CD14-positive monocyte (primary cell): ENCODE data around the gene SLC9A7. TPM values are rescaled to one million over a fixed set of nuclear protein-coding genes. Genes with fewer than 3 reads are reported as not detected.

ENCODE experiments used
- DNase-seq, 3 donors: peaks; one replicate each; pipeline ENCODE4 v3.0.0-alpha.2; 2011 to 2022
- H2AFZ ChIP-seq: 2 replicates; pipeline ENCODE4 v1.6.0; 2012; ENCODE audit warnings: mild to moderate bottlenecking, low read depth, low read length, inconsistent platforms; ENCODE audit not compliant: insufficient read depth, poor library complexity, severe bottlenecking
- H3K27ac ChIP-seq, 2 donors: 1 replicate in 1 of 2; 2 replicates in 1 of 2; pipeline ENCODE4 v1.5.1; 2012 to 2013; ENCODE audit warnings: low read length in 2 of 2, control low read depth in 1 of 2, inconsistent platforms in 1 of 2, low read depth in 1 of 2, mild to moderate bottlenecking in 1 of 2
- H3K27me3 ChIP-seq, 2 donors: one replicate each; pipeline versions ENCODE4 v1.6.0 to v1.6.1; 2011 to 2013; ENCODE audit warnings: low read length in 2 of 2; ENCODE audit not compliant: control insufficient read depth in 2 of 2, insufficient read depth in 2 of 2
- H3K36me3 ChIP-seq, 2 donors: replicated peaks in 1 of 2; 1 replicate in 1 of 2; 2 replicates in 1 of 2; pipeline versions ENCODE4 v1.5.1 to v1.6.1; 2012 to 2013; ENCODE audit warnings: low read length in 2 of 2, control low read depth in 1 of 2, inconsistent platforms in 1 of 2, mild to moderate bottlenecking in 1 of 2; ENCODE audit not compliant: insufficient read depth in 2 of 2, control insufficient read depth in 1 of 2
- H3K4me1 ChIP-seq, 2 donors: 1 replicate in 1 of 2; 2 replicates in 1 of 2; pipeline versions ENCODE4 v1.5.1 to v1.6.1; 2012 to 2013; ENCODE audit warnings: low read length in 2 of 2, control low read depth in 1 of 2, inconsistent platforms in 1 of 2, mild to moderate bottlenecking in 1 of 2, moderate library complexity in 1 of 2; ENCODE audit not compliant: insufficient read depth in 2 of 2, control insufficient read depth in 1 of 2
- H3K4me2 ChIP-seq: replicated peaks from 2 replicates; pipeline ENCODE3; 2012; ENCODE audit warnings: low read length, moderate library complexity, mild to moderate bottlenecking; ENCODE audit not compliant: poor library complexity, severe bottlenecking; ENCODE audit errors: extremely low read depth
- H3K4me3 ChIP-seq, 3 experiments: fragments of 200-600 bp in 1 of 3; sonication (generic) in 1 of 3; replicated peaks in 1 of 3; 1 replicate in 2 of 3; 2 replicates in 1 of 3; pipeline ENCODE4 v1.5.1; 2011 to 2013; ENCODE audit warnings: low read length in 3 of 3, mild to moderate bottlenecking in 3 of 3, control low read depth in 2 of 3, low read depth in 2 of 3, inconsistent platforms in 1 of 3, moderate library complexity in 1 of 3
- H3K79me2 ChIP-seq: 2 replicates; pipeline ENCODE4 v1.6.0; 2012; ENCODE audit warnings: mild to moderate bottlenecking, control low read depth, inconsistent platforms, low read length, moderate library complexity; ENCODE audit not compliant: insufficient read depth
- H3K9ac ChIP-seq: 2 replicates; pipeline ENCODE4 v1.6.0; 2017; ENCODE audit warnings: low read length, mild to moderate bottlenecking; ENCODE audit not compliant: insufficient read depth, poor library complexity, severe bottlenecking
- H3K9me3 ChIP-seq, 2 donors: replicated peaks in 1 of 2; 1 replicate in 1 of 2; 2 replicates in 1 of 2; pipeline versions ENCODE4 v1.5.1 to v1.6.1; 2012 to 2013; ENCODE audit warnings: low read length in 2 of 2, control low read depth in 1 of 2; ENCODE audit not compliant: control insufficient read depth in 1 of 2, insufficient read depth in 1 of 2
- H4K20me1 ChIP-seq: 2 replicates; pipeline ENCODE4 v1.6.0; 2012; ENCODE audit warnings: mild to moderate bottlenecking, low read length, control low read depth, moderate library complexity; ENCODE audit not compliant: insufficient read depth
- H3K27ac Mint-ChIP-seq, 7 donors: one replicate each; pipeline ENCODE4 v1.8.0; 2020; ENCODE audit warnings: mild to moderate bottlenecking in 7 of 7, mixed read lengths in 7 of 7, moderate library complexity in 6 of 7, inconsistent platforms in 2 of 7
- H3K27me3 Mint-ChIP-seq, 3 donors: one replicate each; pipeline ENCODE4 v1.8.0; 2021 to 2022; ENCODE audit warnings: low read depth in 3 of 3, mild to moderate bottlenecking in 3 of 3, mixed read lengths in 3 of 3, moderate library complexity in 3 of 3, inconsistent platforms in 1 of 3
- H3K36me3 Mint-ChIP-seq, 2 donors: one replicate each; pipeline ENCODE4 v1.8.0; 2020; ENCODE audit warnings: mixed read lengths in 2 of 2, inconsistent platforms in 1 of 2, mild to moderate bottlenecking in 1 of 2
- H3K4me1 Mint-ChIP-seq: one replicate; pipeline ENCODE4 v1.8.0; 2020; ENCODE audit warnings: mild to moderate bottlenecking, mixed read lengths
- H3K4me3 Mint-ChIP-seq, 2 donors: one replicate each; pipeline ENCODE4 v1.8.0; 2020; ENCODE audit warnings: mild to moderate bottlenecking in 2 of 2, mixed read lengths in 2 of 2, moderate library complexity in 1 of 2
- H3K9me3 Mint-ChIP-seq, 7 donors: one replicate each; pipeline ENCODE4 v1.8.0; 2020 to 2022; ENCODE audit warnings: mixed read lengths in 7 of 7, mild to moderate bottlenecking in 6 of 7, moderate library complexity in 6 of 7, inconsistent platforms in 2 of 7
- WGBS: methylation state at CpG from one replicate; pipeline ENCODE4 v1.1.5; 2013; ENCODE audit warnings: missing lambda C conversion rate; ENCODE audit not compliant: insufficient coverage; 5-methylcytosine and 5-hydroxymethylcytosine counted together
- intact Hi-C, 2 donors: fragments of 100-400 bp; cut with micrococcal nuclease; formaldehyde crosslinking; loops; one replicate each; pipeline versions ENCODE4 v1.15.0 to v1.15.1; 2023
- polyA plus RNA-seq, 3 donors: library from polyadenylated mRNA; depleted of rRNA in 1 of 3; unstranded in 2 of 3; stranded (reverse) in 1 of 3; fragments of 300-500 nt in 2 of 3; fragments of >200 nt in 1 of 3; fragmentation: Illumina TruSeq in 2 of 3; gene quantifications; 1 replicate in 2 of 3; 2 replicates in 1 of 3; pipeline ENCODE4 v1.2.3, GENCODE V29; 2012 to 2021
- TF ChIP-seq, protein P1 (sequence below): fragments of 200-600 bp; IDR thresholded peaks from one replicate; pipeline ENCODE4 v1.8.0; 2022; ENCODE audit warnings: antibody characterized with exemption, mild to moderate bottlenecking

SLC9A7 gene
- polyA plus RNA-seq, 3 donors: 0.73 to 2.0 (median 1.0) TPM

DNA sequence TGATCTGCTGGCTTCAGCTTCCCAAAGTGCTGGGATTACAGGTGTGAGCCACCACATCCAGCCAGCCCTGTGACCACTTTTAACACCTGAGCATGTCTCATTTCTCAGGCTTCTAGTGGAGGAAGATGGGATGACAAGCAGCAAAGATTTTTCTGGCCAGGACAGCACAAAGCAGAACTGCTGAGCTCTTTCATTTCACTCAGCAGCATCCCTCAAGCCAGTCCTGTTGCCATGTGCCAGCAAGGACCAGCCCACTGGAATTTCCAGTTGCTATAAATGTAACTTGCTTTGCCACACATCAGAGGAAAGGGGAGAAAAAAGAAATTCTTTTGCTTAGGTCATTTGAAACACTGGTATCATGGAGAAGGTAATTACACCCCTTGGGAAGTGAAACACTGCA, 75.9 kb downstream of the SLC9A7 start:
- no peak overlapping the region for H3K4me3 ChIP-seq
- H3K27me3 Mint-ChIP-seq: peaks cover 0 to 2% (median 0%) of the 10 kb centered on the region in 3 donors

DNA sequence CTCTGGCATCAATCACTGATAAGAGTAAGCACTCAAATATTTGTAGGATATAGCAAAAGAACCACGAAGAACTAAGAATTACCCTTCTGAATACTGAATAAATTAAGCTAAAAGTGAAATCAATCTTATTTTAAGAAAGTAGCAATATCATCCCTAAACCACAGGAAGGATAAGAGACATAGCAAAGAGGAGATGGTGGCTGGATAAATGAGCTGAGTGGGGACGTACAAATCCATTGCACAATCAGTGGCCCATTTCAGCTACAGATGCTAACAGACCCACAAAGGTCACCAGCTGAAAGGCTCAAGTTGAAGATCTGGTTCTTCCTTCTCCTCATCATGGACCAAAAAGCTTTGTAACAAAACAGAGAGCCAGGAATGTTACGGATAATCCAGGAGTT, 77.1 kb downstream of the SLC9A7 start:
- Histone ChIP-seq H3K4me3 (no peak overlapping the region), H3K4me1 (peaks cover 5% of the 10 kb centered on the region in 2 donors), H4K20me1 (no peaks in the 10 kb centered on the region), H2AFZ (no peak overlapping the region), H3K4me2 (no peak overlapping the region), H3K27me3 (no peaks in the 10 kb centered on the region), H3K36me3 (no peaks in the 10 kb centered on the region), H3K79me2 (no peaks in the 10 kb centered on the region), H3K9ac (no peak overlapping the region), H3K27ac (no peak overlapping the region), H3K9me3 (no peaks in the 10 kb centered on the region)
- Mint-ChIP-seq H3K36me3 (no peaks in the 10 kb centered on the region), H3K9me3 (peaks cover 0 to 2% (median 0%) of the 10 kb centered on the region in 7 donors), H3K27me3 (peaks cover 0 to 9% (median 0%) of the 10 kb centered on the region in 3 donors), H3K4me3 (no peak overlapping the region), H3K27ac (no peak overlapping the region), H3K4me1 (peaks cover 14% of the 10 kb centered on the region)
- TF ChIP-seq, protein P1, sequence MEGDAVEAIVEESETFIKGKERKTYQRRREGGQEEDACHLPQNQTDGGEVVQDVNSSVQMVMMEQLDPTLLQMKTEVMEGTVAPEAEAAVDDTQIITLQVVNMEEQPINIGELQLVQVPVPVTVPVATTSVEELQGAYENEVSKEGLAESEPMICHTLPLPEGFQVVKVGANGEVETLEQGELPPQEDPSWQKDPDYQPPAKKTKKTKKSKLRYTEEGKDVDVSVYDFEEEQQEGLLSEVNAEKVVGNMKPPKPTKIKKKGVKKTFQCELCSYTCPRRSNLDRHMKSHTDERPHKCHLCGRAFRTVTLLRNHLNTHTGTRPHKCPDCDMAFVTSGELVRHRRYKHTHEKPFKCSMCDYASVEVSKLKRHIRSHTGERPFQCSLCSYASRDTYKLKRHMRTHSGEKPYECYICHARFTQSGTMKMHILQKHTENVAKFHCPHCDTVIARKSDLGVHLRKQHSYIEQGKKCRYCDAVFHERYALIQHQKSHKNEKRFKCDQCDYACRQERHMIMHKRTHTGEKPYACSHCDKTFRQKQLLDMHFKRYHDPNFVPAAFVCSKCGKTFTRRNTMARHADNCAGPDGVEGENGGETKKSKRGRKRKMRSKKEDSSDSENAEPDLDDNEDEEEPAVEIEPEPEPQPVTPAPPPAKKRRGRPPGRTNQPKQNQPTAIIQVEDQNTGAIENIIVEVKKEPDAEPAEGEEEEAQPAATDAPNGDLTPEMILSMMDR: no peak
- WGBS: no CpG with 5 or more reads among the region's 3 CpGs
- intact Hi-C loops: no loop called here
- DNase-seq: no peak

More for the DNA sequence above, 75.9 kb downstream of the SLC9A7 start:
- Histone ChIP-seq H4K20me1 (no peaks in the 10 kb centered on the region), H3K4me1 (peaks cover 0 to 5% of the 10 kb centered on the region in 2 donors), H3K4me2 (no peak overlapping the region), H3K27me3 (no peaks in the 10 kb centered on the region), H3K9me3 (no peaks in the 10 kb centered on the region), H3K9ac (no peak overlapping the region), H2AFZ (no peak overlapping the region), H3K36me3 (no peaks in the 10 kb centered on the region), H3K79me2 (no peaks in the 10 kb centered on the region), H3K27ac (no peak overlapping the region)
- no peak overlapping the region for H3K4me3 Mint-ChIP-seq
- H3K9me3 Mint-ChIP-seq: no peaks in the 10 kb centered on the region
- H3K4me1 Mint-ChIP-seq: peaks cover 13% of the 10 kb centered on the region
- DNase-seq: peak in 1 of 3 donors; percentile 11
- TF ChIP-seq, protein P1: no peak
- H3K36me3 Mint-ChIP-seq: no peaks in the 10 kb centered on the region
- H3K27ac Mint-ChIP-seq: no peak overlapping the region
- intact Hi-C loops: no loop called here
